GM12878 (cell line): ENCODE results near the gene FAAH2. TPM values are rescaled to one million over a fixed set of nuclear protein-coding genes. Genes with fewer than 3 reads are reported as not detected.

Source experiments
- E2F8 ChIP-seq: fragments of 450-650 bp; IDR thresholded peaks from 2 replicates; pipeline ENCODE4 v1.6.1; 2018; ENCODE audit warnings: mild to moderate bottlenecking, low read depth, moderate library complexity; ENCODE audit not compliant: partially characterized antibody
- ELK1 ChIP-seq: IDR thresholded peaks from 2 replicates; pipeline ENCODE4 v1.6.1; 2012; ENCODE audit warnings: low read depth, low read length, improper control_type of control experiment
- ETV6 ChIP-seq, 2 experiments: fragments of 450-650 bp in 1 of 2; IDR thresholded peaks in 1 of 2; conservative IDR thresholded peaks in 1 of 2; 2 replicates each; pipeline ENCODE4 v1.6.1; 2014; ENCODE audit warnings: antibody characterized with exemption in 1 of 2, borderline replicate concordance in 1 of 2, low read depth in 1 of 2, mild to moderate bottlenecking in 1 of 2, moderate library complexity in 1 of 2
- POLR2A ChIP-seq: IDR thresholded peaks from 2 replicates; pipeline ENCODE4 v1.6.1; 2011; ENCODE audit warnings: low read depth, mild to moderate bottlenecking, low read length
- SMAD1 ChIP-seq: fragments of 450-650 bp; IDR thresholded peaks from 2 replicates; pipeline ENCODE4 v1.6.1; 2018; ENCODE audit warnings: mild to moderate bottlenecking, low read depth; ENCODE audit not compliant: partially characterized antibody
- ZBTB33 ChIP-seq: fragments of 450-650 bp; IDR thresholded peaks from 2 replicates; pipeline ENCODE4 v1.6.1; 2017; ENCODE audit warnings: mild to moderate bottlenecking
- polyA plus RNA-seq, 11 experiments: library from polyadenylated mRNA; depleted of rRNA in 4 of 11; unstranded in 6 of 11; stranded (reverse) in 5 of 11; fragments of >200 nt; fragmentation: Nextera tagmentation in 4 of 11; fragmentation: Illumina TruSeq in 1 of 11; extraction: Ambion mirVana in 4 of 11; extraction: Trizol in 1 of 11; gene quantifications; 1 replicate in 1 of 11; 2 replicates in 10 of 11; pipeline versions ENCODE4 v1.2.1 to v1.2.3, GENCODE V29; 2011 to 2016; ENCODE audit warnings: inconsistent platforms in 2 of 11, missing spikeins in 2 of 11, low read depth in 1 of 11
- total RNA-seq, 4 experiments: library from RNA; depleted of rRNA in 3 of 4; stranded (reverse); fragments of >200 nt in 3 of 4; fragmentation: Illumina TruSeq in 1 of 4; extraction: Trizol in 1 of 4; gene quantifications; 2 replicates each; pipeline versions ENCODE4 v1.2.1 to v1.2.3, GENCODE V29; 2013 to 2021

Gene FAAH2
- total and polyA plus RNA-seq, 10 of the 15 experiments (the other 5 are each of a cell fraction or from before 2014, with no cell fraction given) = 0.88 to 5.4 (median 1.5) TPM

- TF ChIP-seq ZBTB33 (no peak), ELK1 (no peak), ETV6 (conservative IDR thresholded peaks at IDR 0.05 in 1 of 2, IDR thresholded peaks at IDR 0.05 in 1 of 2; ENCODE audit: borderline replicate concordance in 1 of 2, low read depth in 1 of 2) (no peak), E2F8 (no peak), SMAD1 (no peak), POLR2A (no peak)
These were observed 165.0 kb downstream of the FAAH2 start (continued) for GRCh38 chrX:57451426-57452020.
